ENCODE data around the gene THBD. TPM values are rescaled to one million over a fixed set of nuclear protein-coding genes. Genes with fewer than 3 reads are reported as not detected.

The THBD gene
- polyA plus RNA-seq, 1 experiment = 0.04 TPM

GRCh38 chr20:23048283-23049200 lies 930 bp downstream of the THBD start:
- no peak for DNase-seq (ENCODE audit: low read depth)
- CTCF ChIA-PET = no interaction called here
- peaks cover 31% of the 10 kb centered on the region for H3K27me3 ChIP-seq (ENCODE audit: control insufficient read depth, insufficient read depth, low read length)
- TF ChIP-seq CTCF (IDR thresholded peaks at IDR 0.05; ENCODE audit: insufficient read depth, low read depth, low read length) = peak; percentile 36
- H3K4me3 ChIP-seq (ENCODE audit: low read depth, low read length) = no peak overlapping the region; the same call in 1 of the 2 replicates
- H3K36me3 ChIP-seq (ENCODE audit: control insufficient read depth, insufficient read depth, low read length) = no peaks in the 10 kb centered on the region
- POLR2A ChIA-PET = no interaction called here

GRCh38 chr20:23047738-23048214 lies 1.7 kb downstream of the THBD start:
- no peak for DNase-seq (ENCODE audit: low read depth)
- Histone ChIP-seq H3K36me3 (ENCODE audit: control insufficient read depth, insufficient read depth, low read length) (no peaks in the 10 kb centered on the region), H3K27me3 (ENCODE audit: control insufficient read depth, insufficient read depth, low read length) (peaks cover 31% of the 10 kb centered on the region), H3K4me3 (ENCODE audit: low read depth, low read length) (no peak overlapping the region)
- TF ChIP-seq CTCF (IDR thresholded peaks at IDR 0.05; ENCODE audit: insufficient read depth, low read depth, low read length) = no peak
- POLR2A ChIA-PET = no interaction called here
- CTCF ChIA-PET = no interaction called here

- peaks cover 31% of the 10 kb centered on the region for H3K27me3 ChIP-seq (ENCODE audit: control insufficient read depth, insufficient read depth, low read length)
These were observed 2.3 kb downstream of the THBD start for GRCh38 chr20:23047001-23047737.

GRCh38 chr20:23046431-23046830 lies 3.0 kb downstream of the THBD start:
- no peaks in the 10 kb centered on the region for H3K36me3 ChIP-seq (ENCODE audit: control insufficient read depth, insufficient read depth, low read length)
- CTCF ChIA-PET = no interaction called here
- POLR2A ChIA-PET = no interaction called here
- no peak overlapping the region for H3K4me3 ChIP-seq (ENCODE audit: low read depth, low read length)
- no peak for DNase-seq (ENCODE audit: low read depth)
- no peak for TF ChIP-seq CTCF (IDR thresholded peaks at IDR 0.05; ENCODE audit: insufficient read depth, low read depth, low read length)
- H3K27me3 ChIP-seq (ENCODE audit: control insufficient read depth, insufficient read depth, low read length) = peaks cover 30% of the 10 kb centered on the region

More at GRCh38 chr20:23047001-23047737, 2.3 kb downstream of the THBD start:
- H3K36me3 ChIP-seq (ENCODE audit: control insufficient read depth, insufficient read depth, low read length) = no peaks in the 10 kb centered on the region
- no peak for TF ChIP-seq CTCF (IDR thresholded peaks at IDR 0.05; ENCODE audit: insufficient read depth, low read depth, low read length)
- ChIA-PET CTCF (no interaction called here), POLR2A (no interaction called here)
- no peak overlapping the region for H3K4me3 ChIP-seq (ENCODE audit: low read depth, low read length)
- no peak for DNase-seq (ENCODE audit: low read depth)

GRCh38 chr20:23043376-23043775 lies 6.1 kb downstream of the THBD start:
- no peak for DNase-seq (ENCODE audit: low read depth)
- TF ChIP-seq CTCF (IDR thresholded peaks at IDR 0.05; ENCODE audit: insufficient read depth, low read depth, low read length) = no peak
- ChIA-PET CTCF (interaction anchor here (2.2 kb wide), 1 partner anchor 192 kb away, joined by 8 read pairs; no protein-coding TSS in a partner anchor), POLR2A (no interaction called here)
- Histone ChIP-seq H3K4me3 (ENCODE audit: low read depth, low read length) (no peak overlapping the region), H3K27me3 (ENCODE audit: control insufficient read depth, insufficient read depth, low read length) (peaks cover 17% of the 10 kb centered on the region), H3K36me3 (ENCODE audit: control insufficient read depth, insufficient read depth, low read length) (no peaks in the 10 kb centered on the region)
